GM18861 (cell line): ENCODE data around the gene SLN.

Source experiments
- ATAC-seq: cut with Tn5 transposase; IDR thresholded peaks from one replicate; pipeline ENCODE4 v1.9.1; 2021; ENCODE audit not compliant: unreplicated experiment

Gene SLN

DNA sequence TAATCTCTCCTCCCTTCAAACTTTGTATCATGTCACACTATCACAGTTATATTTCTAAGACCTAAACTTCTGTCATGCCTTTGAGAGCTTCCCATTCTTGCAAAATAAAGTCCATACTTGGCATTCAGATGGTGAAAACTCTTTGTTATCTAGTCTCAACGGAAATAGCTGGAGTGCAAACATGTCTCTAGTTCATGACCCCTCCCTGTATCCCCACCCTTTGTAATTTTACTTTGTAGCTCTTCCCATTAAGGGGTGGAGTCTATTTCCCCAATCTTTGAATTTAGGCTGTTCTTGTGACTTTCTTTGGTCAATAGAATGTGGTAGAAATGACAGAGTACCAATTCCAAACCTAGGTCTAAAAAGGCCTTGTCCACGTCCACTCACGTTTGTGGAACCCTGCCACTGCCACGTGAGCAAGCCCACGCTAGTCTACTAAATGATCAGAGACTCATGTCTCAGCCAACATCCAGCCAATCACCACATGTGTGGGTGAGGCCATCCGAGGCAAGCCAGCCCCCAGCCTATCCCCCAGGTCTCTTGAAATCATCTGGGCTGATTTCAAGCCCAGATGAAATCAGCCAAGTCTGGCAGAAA, 23.4 kb downstream of the SLN start:
- ATAC-seq, result no peak

- no peak for ATAC-seq
These were observed 28.0 kb downstream of the SLN start for GRCh38 chr11:107683807-107684206.

DNA sequence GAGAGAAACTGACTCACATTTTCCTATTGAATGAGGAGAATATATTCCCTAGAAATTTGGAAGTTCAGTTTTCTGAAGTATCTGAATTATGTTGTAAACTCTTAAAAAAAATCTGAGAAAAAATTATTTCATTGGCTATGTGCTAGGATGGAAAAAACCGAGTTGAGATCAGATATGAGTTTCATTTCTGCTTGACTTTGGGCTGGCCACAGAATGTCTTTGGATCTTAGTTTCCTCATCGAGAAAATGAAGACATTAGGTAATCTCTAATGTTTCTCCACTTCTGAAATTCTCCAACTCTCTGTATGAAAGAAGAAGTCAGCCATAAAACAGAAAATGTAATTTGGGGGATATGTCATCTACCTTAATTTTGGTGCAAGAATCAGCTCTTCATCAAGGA, 28.8 kb downstream of the SLN start:
- ATAC-seq, result no peak

- ATAC-seq, result no peak
These were observed 29.3 kb downstream of the SLN start for GRCh38 chr11:107682572-107682971.

GRCh38 chr11:107682171-107682570, 29.7 kb downstream of the SLN start:
- no peak for ATAC-seq

DNA sequence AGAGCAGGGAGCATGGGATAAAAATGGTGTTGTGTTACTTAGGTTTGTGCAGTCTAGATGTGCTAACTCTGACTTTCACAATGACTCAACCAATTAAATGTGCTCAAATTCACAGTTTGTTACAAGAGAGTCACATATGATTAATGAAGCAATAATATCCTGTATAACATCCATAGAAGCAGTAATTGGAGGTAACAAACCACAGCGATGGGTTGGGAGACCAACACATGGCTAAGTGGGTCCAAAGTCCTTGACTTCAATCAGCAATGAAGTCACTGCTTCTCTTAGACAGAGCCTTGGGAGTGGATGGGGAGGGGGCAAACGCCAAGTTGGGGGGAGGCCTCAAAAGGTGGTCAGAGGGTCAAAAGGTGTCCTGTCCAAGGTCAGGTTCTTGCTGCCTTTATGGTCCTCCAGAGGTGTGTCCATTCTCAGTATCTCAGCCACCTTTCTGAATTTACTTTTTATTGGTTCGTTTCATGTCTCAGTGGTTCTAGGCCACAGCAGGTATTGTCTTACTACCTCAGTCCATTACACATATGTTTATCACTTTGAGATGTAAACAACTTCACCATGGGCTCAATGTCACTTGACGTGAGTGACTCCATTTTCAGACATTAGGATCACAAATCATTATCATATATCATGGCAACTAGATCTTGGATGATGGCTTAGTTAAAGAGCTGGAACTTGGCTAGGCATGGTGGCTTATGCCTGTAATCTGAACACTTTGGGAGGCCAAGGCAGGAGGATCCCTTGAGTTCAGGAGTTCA, 32.4 kb downstream of the SLN start:
- ATAC-seq, result no peak

DNA sequence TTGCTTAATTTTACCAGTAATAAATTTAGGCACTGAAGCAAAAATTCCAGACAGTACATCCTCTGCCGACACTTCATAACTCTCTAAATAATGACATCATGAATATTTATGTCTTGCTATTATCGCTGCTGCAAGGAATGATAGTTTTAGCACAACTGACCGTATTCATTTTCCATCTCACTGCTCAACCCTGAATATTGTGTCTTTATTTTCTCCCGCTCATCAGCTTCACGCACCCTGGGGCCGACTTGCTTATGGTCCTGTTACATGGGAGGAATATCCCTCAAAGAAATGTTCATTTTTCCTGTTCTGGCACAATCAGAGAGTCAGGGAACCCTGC, 33.3 kb downstream of the SLN start:
- ATAC-seq, result no peak

- ATAC-seq, result no peak
These were observed 33.8 kb downstream of the SLN start for GRCh38 chr11:107677924-107678631.

GRCh38 chr11:107676336-107677057, 35.4 kb downstream of the SLN start:
- ATAC-seq, result no peak

GRCh38 chr11:107675902-107676301, 36.0 kb downstream of the SLN start:
- ATAC-seq, result no peak

DNA sequence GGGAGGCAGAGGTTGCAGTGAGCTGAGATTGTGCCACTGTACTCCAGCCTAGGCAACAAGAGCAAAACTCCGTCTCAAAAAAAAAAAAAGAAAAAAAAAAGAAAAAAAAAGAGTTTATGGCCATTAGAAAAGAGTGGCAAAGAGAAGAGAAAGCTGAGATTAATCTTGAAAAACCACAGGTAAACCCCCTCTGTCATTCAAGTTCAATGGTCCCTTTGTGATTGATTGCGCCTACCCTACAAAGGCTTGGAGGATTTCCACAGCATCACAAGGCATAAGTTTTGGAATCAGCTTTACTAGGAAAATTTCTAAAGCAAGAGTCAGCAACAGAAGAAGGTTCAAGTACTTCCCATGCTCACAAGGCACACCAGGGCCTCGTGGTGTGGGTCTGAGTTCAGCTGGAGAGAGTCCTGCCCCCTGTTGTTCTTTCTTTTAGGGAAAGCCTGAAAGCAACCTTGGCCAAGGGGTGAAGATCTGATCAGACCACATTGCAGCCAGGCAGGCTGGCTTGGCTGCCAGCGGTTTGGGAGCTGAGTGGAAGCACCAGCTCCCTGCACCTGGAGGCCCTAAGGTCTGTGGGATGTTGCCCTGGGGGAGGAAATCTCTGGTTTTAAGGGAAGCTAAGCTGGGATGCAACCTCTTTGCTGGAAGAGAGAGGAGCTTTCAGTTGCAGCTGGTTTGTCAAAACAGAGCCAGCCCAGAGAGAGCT, 41.8 kb downstream of the SLN start:
- no peak for ATAC-seq

DNA sequence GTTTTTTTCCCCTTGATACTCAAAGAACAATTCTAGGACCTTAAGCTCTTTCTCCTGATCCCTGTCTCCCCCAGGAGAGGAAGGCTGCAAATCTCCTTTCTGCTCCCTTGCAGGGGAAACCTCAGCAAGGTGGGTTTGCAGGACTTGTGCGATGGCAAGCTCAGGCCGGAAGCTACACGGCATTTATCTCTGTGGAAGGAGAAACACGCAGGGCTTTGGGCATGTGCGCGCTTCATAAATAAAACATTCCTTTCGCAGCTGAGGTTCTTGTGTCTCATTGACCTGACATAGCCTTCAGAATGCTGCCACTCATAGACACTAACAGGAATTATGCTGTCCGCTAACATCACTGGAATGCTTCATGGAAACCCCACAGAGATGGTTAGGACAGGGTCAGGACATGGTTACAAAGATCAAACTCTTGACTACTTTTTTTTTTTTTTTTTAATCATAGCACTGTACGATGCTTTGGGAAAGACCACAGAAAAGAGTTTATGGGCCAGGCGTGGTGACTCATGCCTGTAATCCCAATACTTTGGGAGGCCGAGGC, 42.6 kb downstream of the SLN start:
- no peak for ATAC-seq

GRCh38 chr11:107666911-107667613, 44.8 kb downstream of the SLN start:
- ATAC-seq, result no peak

- no peak for ATAC-seq
These were observed 46.8 kb downstream of the SLN start for GRCh38 chr11:107665018-107665417.

- ATAC-seq, result no peak
These were observed 50.2 kb downstream of the SLN start for GRCh38 chr11:107661656-107662055.

GRCh38 chr11:107660066-107660465, 51.8 kb downstream of the SLN start:
- ATAC-seq, result no peak

- no peak for ATAC-seq
These were observed 52.5 kb downstream of the SLN start for GRCh38 chr11:107659310-107659709.
